DOHH2 (cell line): ENCODE results near the gene EZR.

Experiments
- H3F3A ChIP-seq: fragments of 200-600 bp; sonication (generic), shearing (Covaris generic); 2 replicates; pipeline ENCODE4 v1.6.0; 2016; ENCODE audit warnings: antibody characterized with exemption, mild to moderate bottlenecking; ENCODE audit not compliant: control insufficient read depth, insufficient read depth
- H3K27ac ChIP-seq: fragments of 200-600 bp; sonication (generic); 2 replicates; pipeline ENCODE4 v1.5.1; 2014; ENCODE audit warnings: low read depth, mild to moderate bottlenecking, low read length, moderate library complexity
- H3K27me3 ChIP-seq: fragments of 200-600 bp; sonication (generic); 2 replicates; pipeline ENCODE4 v1.6.1; 2014; ENCODE audit warnings: mild to moderate bottlenecking, low read length, mixed read lengths; ENCODE audit not compliant: control insufficient read depth
- H3K36me3 ChIP-seq: fragments of 200-600 bp; sonication (generic); 2 replicates; pipeline ENCODE4 v1.6.1; 2014; ENCODE audit warnings: mild to moderate bottlenecking, low read length, moderate library complexity, mixed read lengths; ENCODE audit not compliant: control insufficient read depth
- H3K4me1 ChIP-seq: fragments of 200-600 bp; sonication (generic); 2 replicates; pipeline ENCODE4 v1.6.1; 2014; ENCODE audit warnings: mild to moderate bottlenecking, low read length, mixed read lengths; ENCODE audit not compliant: control insufficient read depth
- H3K4me2 ChIP-seq: fragments of 200-600 bp; sonication (generic); 2 replicates; pipeline ENCODE4 v1.6.0; 2014; ENCODE audit warnings: mild to moderate bottlenecking, low read length, moderate library complexity
- H3K4me3 ChIP-seq: fragments of 200-600 bp; sonication (generic); 2 replicates; pipeline ENCODE4 v1.5.1; 2014; ENCODE audit warnings: mild to moderate bottlenecking, low read length, mixed read lengths
- H3K79me2 ChIP-seq: fragments of 200-600 bp; sonication (generic); 2 replicates; pipeline ENCODE4 v1.6.1; 2014; ENCODE audit warnings: mild to moderate bottlenecking, low read length, mixed read lengths; ENCODE audit not compliant: control insufficient read depth
- H3K9me2 ChIP-seq: fragments of 200-600 bp; sonication (generic); replicated peaks from 2 replicates; pipeline ENCODE4 v1.6.1; 2014; ENCODE audit warnings: mild to moderate bottlenecking, low read length, mixed read lengths; ENCODE audit not compliant: control insufficient read depth
- H3K9me3 ChIP-seq: fragments of 200-600 bp; sonication (generic); 2 replicates; pipeline ENCODE4 v1.6.1; 2014; ENCODE audit warnings: antibody characterized with exemption, low read length, mixed read lengths; ENCODE audit not compliant: control insufficient read depth, insufficient read depth
- H4K20me1 ChIP-seq: fragments of 200-600 bp; sonication (generic); 2 replicates; pipeline ENCODE4 v1.6.0; 2014; ENCODE audit warnings: low read depth, mild to moderate bottlenecking, antibody characterized with exemption, low read length, moderate library complexity; ENCODE audit not compliant: control insufficient read depth, insufficient read depth
- CTCF ChIP-seq: fragments of 200-600 bp; sonication (generic); IDR thresholded peaks from one replicate; pipeline ENCODE4 v1.5.1; 2014; ENCODE audit warnings: antibody characterized with exemption, mild to moderate bottlenecking, low read depth, low read length; ENCODE audit not compliant: poor library complexity, severe bottlenecking
- EZH2phosphoT487 ChIP-seq: fragments of 200-600 bp; sonication (generic); IDR thresholded peaks from 2 replicates; pipeline ENCODE4 v1.6.1; 2017; ENCODE audit warnings: borderline replicate concordance, mild to moderate bottlenecking, antibody characterized with exemption, low read length, moderate library complexity, mixed read lengths

The EZR gene

GRCh38 chr6:158832026-158832425 lies 12.9 kb upstream of the EZR start:
- Histone ChIP-seq H4K20me1 (no peaks in the 10 kb centered on the region), H3K36me3 (no peaks in the 10 kb centered on the region), H3K27me3 (no peaks in the 10 kb centered on the region), H3K9me2 (no peaks in the 10 kb centered on the region), H3K4me2 (no peak overlapping the region), H3F3A (no peaks in the 10 kb centered on the region), H3K4me3 (no peak overlapping the region), H3K9me3 (no peaks in the 10 kb centered on the region), H3K79me2 (no peaks in the 10 kb centered on the region), H3K27ac (no peak overlapping the region), H3K4me1 (peaks cover 15% of the 10 kb centered on the region)
- TF ChIP-seq EZH2phosphoT487 (no peak), CTCF (no peak)

GRCh38 chr6:158831571-158831970 lies 12.4 kb upstream of the EZR start:
- TF ChIP-seq CTCF (no peak), EZH2phosphoT487 (no peak)
- Histone ChIP-seq H3K79me2 (no peaks in the 10 kb centered on the region), H3K4me2 (no peak overlapping the region), H3K27ac (no peak overlapping the region), H3K36me3 (no peaks in the 10 kb centered on the region), H3F3A (no peaks in the 10 kb centered on the region), H3K9me2 (no peaks in the 10 kb centered on the region), H3K4me3 (no peak overlapping the region), H4K20me1 (no peaks in the 10 kb centered on the region), H3K9me3 (no peaks in the 10 kb centered on the region), H3K4me1 (peaks cover 15% of the 10 kb centered on the region), H3K27me3 (no peaks in the 10 kb centered on the region)

- Histone ChIP-seq H3K79me2 (no peaks in the 10 kb centered on the region), H3K27ac (no peak overlapping the region), H3K4me2 (no peak overlapping the region), H3K4me3 (no peak overlapping the region), H3K27me3 (no peaks in the 10 kb centered on the region), H3K9me2 (no peaks in the 10 kb centered on the region), H3K36me3 (no peaks in the 10 kb centered on the region), H3K4me1 (peaks cover 20% of the 10 kb centered on the region), H4K20me1 (no peaks in the 10 kb centered on the region), H3K9me3 (no peaks in the 10 kb centered on the region), H3F3A (no peaks in the 10 kb centered on the region)
- TF ChIP-seq EZH2phosphoT487 (no peak), CTCF (no peak)
Measured at GRCh38 chr6:158830736-158831135, 11.6 kb upstream of the EZR start.

- Histone ChIP-seq H3K4me3 (no peak overlapping the region), H3K27ac (no peak overlapping the region), H3K4me1 (peaks cover 23% of the 10 kb centered on the region), H3K9me2 (no peaks in the 10 kb centered on the region), H3K36me3 (no peaks in the 10 kb centered on the region), H3K4me2 (no peak overlapping the region), H4K20me1 (no peaks in the 10 kb centered on the region), H3F3A (no peaks in the 10 kb centered on the region), H3K27me3 (no peaks in the 10 kb centered on the region), H3K79me2 (no peaks in the 10 kb centered on the region), H3K9me3 (no peaks in the 10 kb centered on the region)
- TF ChIP-seq EZH2phosphoT487 (no peak), CTCF (no peak)
Measured at GRCh38 chr6:158828807-158829206, 9.6 kb upstream of the EZR start.
